ENCODE results near the gene CHST5. TPM values are rescaled to one million over a fixed set of nuclear protein-coding genes. Genes with fewer than 3 reads are reported as not detected.

CHST5 gene
- total and polyA plus RNA-seq, 2 of the 8 experiments (the other 6 are each of a cell fraction or from before 2014, with no cell fraction given): 0.13 to 0.23 TPM

- TF ChIP-seq E2F6 (IDR thresholded peaks at IDR 0.05): peak; percentile 96
- no peak for TF ChIP-seq HDAC6 (IDR thresholded peaks at IDR 0.05; ENCODE audit: low read depth, low read length)
- TF ChIP-seq CBX5 (IDR thresholded peaks at IDR 0.05; ENCODE audit: low read depth, low read length): no peak
- TF ChIP-seq, protein P1, sequence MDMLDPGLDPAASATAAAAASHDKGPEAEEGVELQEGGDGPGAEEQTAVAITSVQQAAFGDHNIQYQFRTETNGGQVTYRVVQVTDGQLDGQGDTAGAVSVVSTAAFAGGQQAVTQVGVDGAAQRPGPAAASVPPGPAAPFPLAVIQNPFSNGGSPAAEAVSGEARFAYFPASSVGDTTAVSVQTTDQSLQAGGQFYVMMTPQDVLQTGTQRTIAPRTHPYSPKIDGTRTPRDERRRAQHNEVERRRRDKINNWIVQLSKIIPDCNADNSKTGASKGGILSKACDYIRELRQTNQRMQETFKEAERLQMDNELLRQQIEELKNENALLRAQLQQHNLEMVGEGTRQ (IDR thresholded peaks at IDR 0.05; ENCODE audit: low read length): no peak
- TF ChIP-seq ZNF274 (IDR thresholded peaks at IDR 0.05; ENCODE audit: borderline replicate concordance, extremely low read depth, low read length): no peak
- TF ChIP-seq EGR1 (IDR thresholded peaks at IDR 0.05; ENCODE audit: borderline replicate concordance, low read depth, low read length): no peak; the same call in 1 of the 2 replicates
- TF ChIP-seq GTF2F1 (IDR thresholded peaks at IDR 0.05; ENCODE audit: borderline replicate concordance, low read depth, low read length): no peak
- TF ChIP-seq SP2 (IDR thresholded peaks at IDR 0.05; ENCODE audit: low read length): no peak
- TF ChIP-seq HDAC2 (IDR thresholded peaks at IDR 0.05; ENCODE audit: borderline replicate concordance in 1 of 2, low read depth in 2 of 2, low read length in 2 of 2): peak in 1 of 2 experiments; percentile 98; a peak in 2 of 4 replicates
- peak; percentile 65 for TF ChIP-seq MAX (IDR thresholded peaks at IDR 0.05)
- peak; percentile 54; the same call in 1 of the 2 replicates for TF ChIP-seq TAF1 (IDR thresholded peaks at IDR 0.05; ENCODE audit: low read depth, low read length)
- no peak for TF ChIP-seq CEBPB (IDR thresholded peaks at IDR 0.05; ENCODE audit: low read depth, low read length)
- no peak for TF ChIP-seq ATF2 (IDR thresholded peaks at IDR 0.05; ENCODE audit: low read length)
- no peak for TF ChIP-seq RNF2 (IDR thresholded peaks at IDR 0.05; ENCODE audit: borderline replicate concordance, low read depth, low read length, missing control alignments, poor library complexity, severe bottlenecking)
- no peak for TF ChIP-seq JUN (IDR thresholded peaks at IDR 0.05; ENCODE audit: low read depth, low read length)
- no peak for TF ChIP-seq POU5F1 (IDR thresholded peaks at IDR 0.05; ENCODE audit: low read depth, low read length)
- no peak for TF ChIP-seq BACH1 (IDR thresholded peaks at IDR 0.05; ENCODE audit: low read length)
- no peak for TF ChIP-seq SIX5 (IDR thresholded peaks at IDR 0.05; ENCODE audit: low read depth, low read length)
- TF ChIP-seq CHD1 (IDR thresholded peaks at IDR 0.05; ENCODE audit: low read depth, low read length): no peak
- no peak for TF ChIP-seq NRF1 (IDR thresholded peaks at IDR 0.05; ENCODE audit: low read depth, low read length)
- no peak for TF ChIP-seq CHD2 (IDR thresholded peaks at IDR 0.05; ENCODE audit: low read length)
Measured at GRCh38 chr16:75555707-75556430, 20.0 kb upstream of the CHST5 start, which contains the start of gene TMEM231 (continued).

Measured in H1 (cell line).